ENCODE measurements around the gene OPN3.
"Not testable (repeated sequence)": the region's sequence is repeated elsewhere in the genome, so short reads cannot be mapped to it uniquely, and the experiment has no call there.

Gene OPN3

GRCh38 chr1:241660424-241660972 lies 20.3 kb upstream of the OPN3 start:
- no peak for DNase-seq (ENCODE audit: low spot score in 2 of 2)

DNA sequence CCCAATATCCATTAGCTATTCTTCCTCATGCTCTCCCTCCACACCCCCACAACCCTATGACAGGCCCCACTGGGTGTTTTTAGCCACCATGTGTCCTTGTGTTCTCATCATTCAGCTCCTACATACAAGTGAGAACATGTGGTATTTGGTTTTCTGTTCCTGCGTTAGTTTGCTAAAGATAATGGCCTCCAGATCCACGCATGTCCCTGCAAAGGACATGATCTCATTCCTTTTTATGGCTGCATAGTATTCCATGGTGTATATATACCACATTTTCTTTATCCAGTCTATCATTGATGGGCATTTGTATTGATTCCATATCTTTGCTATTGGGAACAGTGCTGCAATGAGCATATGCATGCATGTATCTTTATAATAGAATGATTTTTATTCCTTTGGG lies 18.8 kb upstream of the OPN3 start:
- not testable (repeated sequence) for H3K9me3 Mint-ChIP-seq; H3K4me3 Mint-ChIP-seq; H3K4me1 Mint-ChIP-seq; H3K36me3 Mint-ChIP-seq (ENCODE audit: insufficient read depth); DNase-seq (ENCODE audit: low spot score in 2 of 2); ATAC-seq (replicated peaks; ENCODE audit: extremely low read depth, poor library complexity, severe bottlenecking); H3K27ac Mint-ChIP-seq (ENCODE audit: low read depth)
- peaks cover 58% of the 10 kb centered on the region for H3K27me3 Mint-ChIP-seq

More at GRCh38 chr1:241660424-241660972, 20.3 kb upstream of the OPN3 start:
- Mint-ChIP-seq H3K27ac (ENCODE audit: low read depth) (no peak overlapping the region), H3K4me1 (no peaks in the 10 kb centered on the region), H3K9me3 (no peaks in the 10 kb centered on the region), H3K4me3 (no peak overlapping the region), H3K27me3 (peaks cover 46% of the 10 kb centered on the region), H3K36me3 (ENCODE audit: insufficient read depth) (peaks cover 1% of the 10 kb centered on the region)
- no peak for ATAC-seq (replicated peaks; ENCODE audit: extremely low read depth, poor library complexity, severe bottlenecking)

DNA sequence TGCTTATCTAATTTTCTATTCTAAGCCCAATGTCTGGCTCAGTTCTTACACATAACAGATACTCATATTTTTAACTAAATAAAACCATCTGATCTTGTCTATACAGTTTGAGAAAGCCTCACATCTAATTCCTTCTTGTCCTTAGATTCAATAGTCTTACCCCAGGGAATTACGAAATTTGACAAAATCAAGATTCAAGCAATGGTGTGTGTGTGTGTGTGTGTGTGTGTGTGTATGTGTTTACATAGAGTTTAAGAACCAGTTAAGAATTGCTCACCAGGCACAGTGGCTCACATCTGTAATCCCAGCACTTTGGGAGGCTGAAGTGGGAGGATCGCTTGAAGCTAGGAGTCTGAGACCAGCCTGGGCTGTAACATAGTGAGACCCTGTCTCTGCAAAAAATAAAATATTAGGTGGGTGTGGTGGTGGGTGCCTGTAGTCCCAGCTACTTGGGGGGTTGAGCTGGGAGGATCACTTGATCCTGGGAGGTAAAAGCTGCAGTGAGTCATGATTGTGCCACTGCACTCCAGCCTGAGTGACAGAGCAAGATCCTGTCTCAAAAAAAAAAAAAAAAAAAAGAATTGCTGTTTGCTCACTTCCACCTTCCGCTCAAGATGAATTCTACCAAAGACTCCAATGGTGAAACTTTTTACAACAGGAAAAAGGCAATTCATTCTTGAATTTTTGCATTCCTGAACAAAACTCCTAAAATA lies 18.1 kb upstream of the OPN3 start:
- H3K27me3 Mint-ChIP-seq, result peaks cover 61% of the 10 kb centered on the region
- no peaks in the 10 kb centered on the region for H3K36me3 Mint-ChIP-seq (ENCODE audit: insufficient read depth)
- DNase-seq (ENCODE audit: low spot score in 2 of 2), result no peak
- no peak overlapping the region for H3K4me3 Mint-ChIP-seq
- no peaks in the 10 kb centered on the region for H3K9me3 Mint-ChIP-seq
- no peak overlapping the region for H3K27ac Mint-ChIP-seq (ENCODE audit: low read depth)
- H3K4me1 Mint-ChIP-seq, result no peaks in the 10 kb centered on the region
- no peak for ATAC-seq (replicated peaks; ENCODE audit: extremely low read depth, poor library complexity, severe bottlenecking)

- no peaks in the 10 kb centered on the region for H3K36me3 Mint-ChIP-seq (ENCODE audit: insufficient read depth)
- DNase-seq (ENCODE audit: low spot score in 2 of 2), result no peak
- ATAC-seq (replicated peaks; ENCODE audit: extremely low read depth, poor library complexity, severe bottlenecking), result no peak
- no peak overlapping the region for H3K4me3 Mint-ChIP-seq
- no peaks in the 10 kb centered on the region for H3K9me3 Mint-ChIP-seq
- peaks cover 53% of the 10 kb centered on the region for H3K27me3 Mint-ChIP-seq
- H3K27ac Mint-ChIP-seq (ENCODE audit: low read depth), result no peak overlapping the region
- no peaks in the 10 kb centered on the region for H3K4me1 Mint-ChIP-seq
These were observed 14.5 kb upstream of the OPN3 start for GRCh38 chr1:241654641-241655040.

DNA sequence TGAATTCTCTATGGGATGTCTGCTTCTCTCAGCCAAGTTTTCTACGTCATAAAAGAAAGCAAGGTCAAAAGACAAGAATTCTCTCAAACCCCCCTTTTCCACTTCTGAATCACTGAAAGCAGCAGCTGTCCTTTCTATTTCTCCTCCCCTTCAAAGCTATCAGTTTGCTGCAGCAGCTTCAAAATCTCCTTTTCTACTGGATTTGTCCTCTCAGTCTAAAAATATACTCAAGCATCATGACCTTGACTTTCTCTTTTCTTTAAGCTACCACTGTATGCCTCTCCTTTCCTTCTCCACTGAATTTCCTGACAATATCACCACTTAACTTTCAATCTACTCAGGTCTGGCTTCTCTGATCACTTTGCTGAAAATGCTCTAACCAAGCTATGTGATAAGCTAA lies 13.8 kb upstream of the OPN3 start:
- no peaks in the 10 kb centered on the region for H3K4me1 Mint-ChIP-seq
- H3K36me3 Mint-ChIP-seq (ENCODE audit: insufficient read depth), result no peaks in the 10 kb centered on the region
- H3K27ac Mint-ChIP-seq (ENCODE audit: low read depth), result no peak overlapping the region
- H3K4me3 Mint-ChIP-seq, result no peak overlapping the region
- ATAC-seq (replicated peaks; ENCODE audit: extremely low read depth, poor library complexity, severe bottlenecking) (no peak), DNase-seq (ENCODE audit: low spot score in 2 of 2) (no peak)
- H3K9me3 Mint-ChIP-seq, result no peaks in the 10 kb centered on the region
- peaks cover 47% of the 10 kb centered on the region for H3K27me3 Mint-ChIP-seq

DNA sequence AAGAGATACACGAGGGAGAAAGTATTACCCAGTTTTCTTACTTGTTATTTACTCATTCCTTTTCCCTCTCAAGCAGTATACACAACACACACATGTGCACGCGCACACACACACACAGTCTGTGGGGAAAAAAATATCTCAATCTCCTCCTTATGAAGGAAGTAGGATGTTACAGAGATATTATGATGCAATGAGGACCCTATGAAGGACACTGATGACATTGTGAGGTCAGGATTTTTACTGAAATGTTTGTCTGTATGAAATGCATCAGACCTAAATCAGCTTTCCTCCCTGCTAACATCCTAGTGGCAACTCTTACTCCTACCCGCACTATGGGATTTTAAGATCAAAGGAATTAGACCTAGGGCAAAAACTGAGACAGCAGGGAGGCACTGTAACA lies 11.8 kb upstream of the OPN3 start, which contains the start of gene WDR64:
Gene WDR64, plus strand, starts transcription at position 270 of the 400 bp plus-strand sequence. CDS start 204 bp downstream, outside the sequence.
- Mint-ChIP-seq H3K27ac (ENCODE audit: low read depth) (no peak within 1 kb of the TSS), H3K27me3 (peaks cover 30% of the 10 kb centered on the region), H3K4me3 (no peak within 1 kb of the TSS), H3K36me3 (ENCODE audit: insufficient read depth) (no peaks in the 10 kb centered on the region), H3K9me3 (no peaks in the 10 kb centered on the region), H3K4me1 (no peaks in the 10 kb centered on the region)
- DNase-seq (ENCODE audit: low spot score in 2 of 2) (no peak), ATAC-seq (replicated peaks; ENCODE audit: extremely low read depth, poor library complexity, severe bottlenecking) (no peak)

DNA sequence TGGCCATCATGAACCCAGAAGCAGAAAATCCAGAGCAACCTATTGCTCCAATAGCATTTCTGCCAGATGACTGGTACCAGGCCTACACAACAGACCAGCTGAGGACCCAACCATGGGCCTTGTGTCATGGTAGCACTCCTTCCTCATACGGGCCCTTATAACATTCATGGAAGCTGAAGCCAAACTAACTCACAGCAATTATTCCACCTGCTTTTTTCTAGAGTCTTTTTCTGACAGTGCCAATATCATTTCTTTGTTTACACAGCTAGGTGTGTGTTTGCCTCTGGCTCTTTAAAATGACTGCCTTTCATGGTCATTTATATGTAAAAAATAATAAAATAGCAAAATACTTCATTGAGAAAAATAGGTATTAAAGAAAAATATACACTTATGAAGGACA lies 8.0 kb upstream of the OPN3 start:
- no peak overlapping the region for H3K4me3 Mint-ChIP-seq
- no peak overlapping the region for H3K27ac Mint-ChIP-seq (ENCODE audit: low read depth)
- H3K27me3 Mint-ChIP-seq, result no peaks in the 10 kb centered on the region
- no peak for ATAC-seq (replicated peaks; ENCODE audit: extremely low read depth, poor library complexity, severe bottlenecking)
- DNase-seq (ENCODE audit: low spot score in 2 of 2), result no peak
- H3K9me3 Mint-ChIP-seq, result no peaks in the 10 kb centered on the region
- H3K4me1 Mint-ChIP-seq, result no peaks in the 10 kb centered on the region
- peaks cover 1% of the 10 kb centered on the region for H3K36me3 Mint-ChIP-seq (ENCODE audit: insufficient read depth)

DNA sequence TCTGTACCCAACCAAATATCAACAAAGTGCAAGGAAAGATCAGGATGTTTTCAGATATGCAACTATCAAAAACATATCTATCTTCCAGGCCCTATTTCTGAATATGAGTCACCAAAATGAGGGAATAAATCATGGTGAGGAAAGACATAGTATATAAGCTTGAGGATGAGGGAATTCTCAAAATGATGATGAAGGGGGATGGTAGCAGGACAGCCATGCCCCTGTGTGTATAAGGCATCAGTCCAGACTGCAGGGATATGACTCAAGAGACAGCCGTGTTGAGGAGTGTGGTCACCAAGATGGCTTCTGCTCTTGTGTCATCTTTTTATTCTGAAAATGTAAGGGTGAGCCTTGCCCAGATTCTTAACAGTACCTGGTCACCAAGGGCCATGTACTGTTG lies 7.5 kb upstream of the OPN3 start:
- no peaks in the 10 kb centered on the region for H3K9me3 Mint-ChIP-seq
- H3K36me3 Mint-ChIP-seq (ENCODE audit: insufficient read depth), result peaks cover 2% of the 10 kb centered on the region
- H3K4me1 Mint-ChIP-seq, result no peaks in the 10 kb centered on the region
- no peak overlapping the region for H3K27ac Mint-ChIP-seq (ENCODE audit: low read depth)
- DNase-seq (ENCODE audit: low spot score in 2 of 2), result no peak
- no peaks in the 10 kb centered on the region for H3K27me3 Mint-ChIP-seq
- ATAC-seq (replicated peaks; ENCODE audit: extremely low read depth, poor library complexity, severe bottlenecking), result no peak
- no peak overlapping the region for H3K4me3 Mint-ChIP-seq

GRCh38 chr1:241646201-241646600 lies 6.0 kb upstream of the OPN3 start:
- no peak overlapping the region for H3K27ac Mint-ChIP-seq (ENCODE audit: low read depth)
- no peaks in the 10 kb centered on the region for H3K4me1 Mint-ChIP-seq
- peaks cover 2% of the 10 kb centered on the region for H3K36me3 Mint-ChIP-seq (ENCODE audit: insufficient read depth)
- ATAC-seq (replicated peaks; ENCODE audit: extremely low read depth, poor library complexity, severe bottlenecking), result no peak
- no peak for DNase-seq (ENCODE audit: low spot score in 2 of 2)
- no peaks in the 10 kb centered on the region for H3K27me3 Mint-ChIP-seq
- no peak overlapping the region for H3K4me3 Mint-ChIP-seq
- no peaks in the 10 kb centered on the region for H3K9me3 Mint-ChIP-seq

DNA sequence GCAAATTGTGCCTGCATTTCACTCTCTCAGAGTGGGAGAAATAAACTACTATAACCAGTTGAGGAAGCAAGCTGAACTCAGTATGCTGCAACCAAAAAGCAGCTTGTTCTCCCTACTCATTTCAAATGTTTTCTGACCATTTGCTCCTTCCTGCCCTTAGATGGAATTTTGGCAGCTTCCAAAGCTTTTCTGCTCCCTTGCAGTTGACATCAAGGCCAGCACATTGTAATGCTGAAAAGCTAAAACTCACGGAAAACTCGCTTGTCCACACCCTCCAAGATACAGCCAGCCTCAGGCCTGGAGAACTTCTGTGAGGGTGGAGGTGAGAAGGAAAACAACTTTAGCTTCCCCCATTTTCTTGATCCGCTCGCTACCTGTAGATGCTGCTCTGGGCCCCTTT lies 5.0 kb upstream of the OPN3 start:
- no peaks in the 10 kb centered on the region for H3K9me3 Mint-ChIP-seq
- no peaks in the 10 kb centered on the region for H3K27me3 Mint-ChIP-seq
- peaks cover 4% of the 10 kb centered on the region for H3K36me3 Mint-ChIP-seq (ENCODE audit: insufficient read depth)
- DNase-seq (ENCODE audit: low spot score in 2 of 2) (no peak), ATAC-seq (replicated peaks; ENCODE audit: extremely low read depth, poor library complexity, severe bottlenecking) (no peak)
- no peak overlapping the region for H3K27ac Mint-ChIP-seq (ENCODE audit: low read depth)
- peaks cover 5% of the 10 kb centered on the region for H3K4me1 Mint-ChIP-seq
- no peak overlapping the region for H3K4me3 Mint-ChIP-seq

- H3K36me3 Mint-ChIP-seq (ENCODE audit: insufficient read depth), result peaks cover 6% of the 10 kb centered on the region
- no peak overlapping the region for H3K27ac Mint-ChIP-seq (ENCODE audit: low read depth)
These were observed 4.1 kb upstream of the OPN3 start for GRCh38 chr1:241644259-241644658.

DNA sequence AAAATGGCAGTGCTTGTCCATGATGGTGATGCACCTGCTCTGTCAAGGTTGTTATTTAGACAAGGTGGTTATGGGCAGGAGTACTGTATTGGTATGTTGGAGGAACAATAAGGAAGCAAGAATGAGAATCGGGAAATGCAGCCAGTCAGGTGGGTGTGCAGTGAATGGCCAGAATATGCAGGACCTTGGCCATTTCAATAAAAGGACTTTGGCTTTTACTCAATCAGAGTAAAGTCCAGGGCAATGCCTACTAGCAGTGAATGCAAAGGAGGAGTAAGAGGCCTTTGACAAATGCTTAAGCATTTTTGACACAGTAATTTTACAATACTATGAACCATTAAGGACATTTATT lies 2.4 kb upstream of the OPN3 start:
- peaks cover 6% of the 10 kb centered on the region for H3K36me3 Mint-ChIP-seq (ENCODE audit: insufficient read depth)
- no peaks in the 10 kb centered on the region for H3K27me3 Mint-ChIP-seq
- ATAC-seq (replicated peaks; ENCODE audit: extremely low read depth, poor library complexity, severe bottlenecking) (no peak), DNase-seq (ENCODE audit: low spot score in 2 of 2) (no peak)
- H3K27ac Mint-ChIP-seq (ENCODE audit: low read depth), result no peak overlapping the region
- H3K4me1 Mint-ChIP-seq, result peaks cover 23% of the 10 kb centered on the region
- no peaks in the 10 kb centered on the region for H3K9me3 Mint-ChIP-seq
- H3K4me3 Mint-ChIP-seq, result no peak overlapping the region

More at GRCh38 chr1:241644259-241644658, 4.1 kb upstream of the OPN3 start:
- ATAC-seq (replicated peaks; ENCODE audit: extremely low read depth, poor library complexity, severe bottlenecking) (no peak), DNase-seq (ENCODE audit: low spot score in 2 of 2) (no peak)
- peaks cover 8% of the 10 kb centered on the region for H3K4me1 Mint-ChIP-seq
- no peaks in the 10 kb centered on the region for H3K9me3 Mint-ChIP-seq
- H3K4me3 Mint-ChIP-seq, result no peak overlapping the region
- no peaks in the 10 kb centered on the region for H3K27me3 Mint-ChIP-seq

DNA sequence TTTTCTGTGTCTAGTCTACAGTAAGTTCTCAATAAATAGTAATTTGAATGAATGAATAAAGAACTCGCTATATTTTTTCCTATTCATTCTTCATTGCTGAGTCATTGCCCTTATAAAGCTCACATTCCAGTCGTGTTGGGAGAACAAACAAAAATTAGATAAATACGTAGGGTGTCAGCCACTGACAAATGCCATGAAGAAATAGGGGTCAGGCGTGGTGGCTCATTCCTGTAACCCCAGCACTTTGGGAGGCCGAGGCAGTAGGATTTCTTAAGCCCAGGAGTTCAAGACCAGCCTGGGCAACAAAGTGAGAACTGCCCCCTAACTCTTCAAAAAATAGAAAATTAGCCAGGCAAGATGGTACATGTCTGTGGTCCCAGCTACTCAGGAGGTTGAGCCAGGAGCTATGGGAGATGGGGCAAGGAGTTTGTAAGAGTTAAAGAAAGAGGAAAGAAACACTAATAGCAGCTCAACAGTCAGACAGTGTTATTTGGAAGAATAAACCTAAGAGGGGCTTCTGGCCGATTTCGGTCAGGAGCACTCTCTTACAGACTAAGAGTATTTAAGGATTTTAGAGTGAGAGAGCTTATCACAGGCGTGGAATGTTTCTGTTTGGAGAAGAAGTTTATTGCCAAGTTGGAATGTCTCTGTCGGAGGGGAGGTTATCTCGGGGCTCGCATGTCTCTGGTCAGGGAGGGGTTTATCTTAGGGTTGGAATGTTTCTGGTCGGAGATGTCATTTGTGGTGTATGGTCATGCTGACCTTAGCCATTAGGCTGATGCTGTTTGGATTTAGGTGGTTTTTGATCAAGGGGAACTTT lies 1.8 kb upstream of the OPN3 start:
- H3K4me1 Mint-ChIP-seq, result peaks cover 28% of the 10 kb centered on the region
- H3K4me3 Mint-ChIP-seq, result no peak overlapping the region
- no peaks in the 10 kb centered on the region for H3K9me3 Mint-ChIP-seq
- H3K27ac Mint-ChIP-seq (ENCODE audit: low read depth), result no peak overlapping the region
- ATAC-seq (replicated peaks; ENCODE audit: extremely low read depth, poor library complexity, severe bottlenecking), result no peak
- H3K36me3 Mint-ChIP-seq (ENCODE audit: insufficient read depth), result peaks cover 6% of the 10 kb centered on the region
- DNase-seq (ENCODE audit: low spot score in 2 of 2), result no peak
- no peaks in the 10 kb centered on the region for H3K27me3 Mint-ChIP-seq

Data from central memory CD8-positive, alpha-beta T cell (primary cell).